WTC11 (cell line): ENCODE measurements around the gene PSMB2. TPM values are rescaled to one million over a fixed set of nuclear protein-coding genes. Genes with fewer than 3 reads are reported as not detected.

Source experiments
- CBFB ChIP-seq: sonication (generic); formaldehyde crosslinking; IDR thresholded peaks from 2 replicates; pipeline ENCODE4 v1.8.1; 2022; ENCODE audit warnings: mild to moderate bottlenecking, low read depth, missing genetic modification reagents
- ELF4 ChIP-seq: sonication (generic); formaldehyde crosslinking; IDR thresholded peaks from 2 replicates; pipeline ENCODE4 v1.8.1; 2022; ENCODE audit warnings: low read depth, mild to moderate bottlenecking, moderate library complexity, missing genetic modification reagents
- EMX1 ChIP-seq: fragments of 250-450 bp; sonication (Bioruptor Pico); IDR thresholded peaks from 2 replicates; pipeline ENCODE4 v1.8.0; 2021; ENCODE audit warnings: mild to moderate bottlenecking
- ESRRA ChIP-seq: sonication (generic); formaldehyde crosslinking; IDR thresholded peaks from 2 replicates; pipeline ENCODE4 v1.8.1; 2022; ENCODE audit warnings: mild to moderate bottlenecking, missing genetic modification reagents, borderline replicate concordance
- ETV6 ChIP-seq: sonication (generic); formaldehyde crosslinking; IDR thresholded peaks from 2 replicates; pipeline ENCODE4 v1.8.1; 2022; ENCODE audit warnings: mild to moderate bottlenecking, missing genetic modification reagents
- GTF2I ChIP-seq: fragments of 250-450 bp; sonication (Bioruptor Pico); conservative IDR thresholded peaks from 2 replicates; pipeline ENCODE4 v1.4.0; 2021; ENCODE audit warnings: mild to moderate bottlenecking
- HMGA2 ChIP-seq: fragments of 250-450 bp; sonication (Bioruptor Pico); IDR thresholded peaks from 2 replicates; pipeline ENCODE4 v1.4.0; 2021; ENCODE audit warnings: mild to moderate bottlenecking, moderate library complexity
- MXD4 ChIP-seq: fragments of 250-450 bp; sonication (Bioruptor Pico); IDR thresholded peaks from 2 replicates; pipeline ENCODE4 v1.8.0; 2021; ENCODE audit warnings: mild to moderate bottlenecking, moderate library complexity, borderline replicate concordance
- NFATC4 ChIP-seq: fragments of 250-450 bp; sonication (Bioruptor Pico); IDR thresholded peaks from 2 replicates; pipeline ENCODE4 v1.9.0; 2021; ENCODE audit warnings: mild to moderate bottlenecking
- NFE2L1 ChIP-seq: sonication (generic); formaldehyde crosslinking; IDR thresholded peaks from 2 replicates; pipeline ENCODE4 v1.8.1; 2023; ENCODE audit warnings: missing genetic modification reagents
- OVOL2 ChIP-seq: fragments of 250-450 bp; sonication (Bioruptor Pico); IDR thresholded peaks from 2 replicates; pipeline ENCODE4 v1.9.0; 2021; ENCODE audit warnings: mild to moderate bottlenecking, borderline replicate concordance
- SOX15 ChIP-seq: fragments of 250-450 bp; sonication (Bioruptor Pico); IDR thresholded peaks from 2 replicates; pipeline ENCODE4 v1.9.0; 2021; ENCODE audit warnings: mild to moderate bottlenecking
- SP1 ChIP-seq: sonication (generic); formaldehyde crosslinking; conservative IDR thresholded peaks from 2 replicates; pipeline ENCODE4 v1.8.1; 2022; ENCODE audit warnings: missing genetic modification reagents
- TCF7 ChIP-seq: sonication (generic); formaldehyde crosslinking; IDR thresholded peaks from 2 replicates; pipeline ENCODE4 v1.8.0; 2022; ENCODE audit warnings: mild to moderate bottlenecking, low read depth, missing genetic modification reagents, moderate library complexity
- TEAD1 ChIP-seq: sonication (generic); formaldehyde crosslinking; IDR thresholded peaks from 2 replicates; pipeline ENCODE4 v1.8.0; 2022; ENCODE audit warnings: mild to moderate bottlenecking, missing genetic modification reagents
- TEAD4 ChIP-seq: sonication (generic); formaldehyde crosslinking; IDR thresholded peaks from 2 replicates; pipeline ENCODE4 v1.8.0; 2022; ENCODE audit warnings: mild to moderate bottlenecking, missing genetic modification reagents
- ZNF121 ChIP-seq: sonication (generic); formaldehyde crosslinking; IDR thresholded peaks from 2 replicates; pipeline ENCODE4 v1.8.0; 2023; ENCODE audit warnings: missing genetic modification reagents
- ZNF396 ChIP-seq: fragments of 250-450 bp; sonication (Bioruptor Pico); IDR thresholded peaks from 2 replicates; pipeline ENCODE4 v1.8.0; 2021; ENCODE audit warnings: mild to moderate bottlenecking, moderate library complexity, borderline replicate concordance
- ZNF416 ChIP-seq: fragments of 250-450 bp; sonication (Bioruptor Pico); IDR thresholded peaks from 2 replicates; pipeline ENCODE4 v1.9.0; 2021; ENCODE audit warnings: mild to moderate bottlenecking, inconsistent platforms
- total RNA-seq: library from RNA; stranded (reverse); gene quantifications from 3 replicates; pipeline ENCODE4 v1.2.3, GENCODE V29; 2021
- TF ChIP-seq, protein P1 (sequence below): sonication (generic); formaldehyde crosslinking; IDR thresholded peaks from 2 replicates; pipeline ENCODE4 v1.8.0; 2023; ENCODE audit warnings: mild to moderate bottlenecking, missing genetic modification reagents
- TF ChIP-seq, protein P2 (sequence below): fragments of 200-600 bp; IDR thresholded peaks from 2 replicates; pipeline ENCODE4 v1.8.0; 2022; ENCODE audit warnings: antibody characterized with exemption
- TF ChIP-seq, protein P3 (sequence below): sonication (generic); formaldehyde crosslinking; IDR thresholded peaks from 2 replicates; pipeline ENCODE4 v1.8.0; 2022; ENCODE audit warnings: mild to moderate bottlenecking, missing genetic modification reagents
- TF ChIP-seq, protein P4 (sequence below): sonication (generic); formaldehyde crosslinking; IDR thresholded peaks from 2 replicates; pipeline ENCODE4 v1.8.1; 2022; ENCODE audit warnings: mild to moderate bottlenecking, moderate library complexity, missing genetic modification reagents
- TF ChIP-seq, protein P5 (sequence below): sonication (generic); formaldehyde crosslinking; IDR thresholded peaks from 2 replicates; pipeline ENCODE4 v1.8.0; 2022; ENCODE audit warnings: missing genetic modification reagents
- TF ChIP-seq, protein P6 (sequence below): sonication (generic); formaldehyde crosslinking; IDR thresholded peaks from 2 replicates; pipeline ENCODE4 v1.8.0; 2022; ENCODE audit warnings: mild to moderate bottlenecking, missing genetic modification reagents
- TF ChIP-seq, protein P7 (sequence below): sonication (generic); formaldehyde crosslinking; conservative IDR thresholded peaks from 2 replicates; pipeline ENCODE4 v1.8.1; 2022; ENCODE audit warnings: mild to moderate bottlenecking, missing genetic modification reagents
- TF ChIP-seq, protein P8 (sequence below): sonication (generic); formaldehyde crosslinking; IDR thresholded peaks from 2 replicates; pipeline ENCODE4 v1.8.0; 2023; ENCODE audit warnings: missing genetic modification reagents

The PSMB2 gene
- total RNA-seq, 1 experiment from 2014 or later, result 76.7 TPM

DNA sequence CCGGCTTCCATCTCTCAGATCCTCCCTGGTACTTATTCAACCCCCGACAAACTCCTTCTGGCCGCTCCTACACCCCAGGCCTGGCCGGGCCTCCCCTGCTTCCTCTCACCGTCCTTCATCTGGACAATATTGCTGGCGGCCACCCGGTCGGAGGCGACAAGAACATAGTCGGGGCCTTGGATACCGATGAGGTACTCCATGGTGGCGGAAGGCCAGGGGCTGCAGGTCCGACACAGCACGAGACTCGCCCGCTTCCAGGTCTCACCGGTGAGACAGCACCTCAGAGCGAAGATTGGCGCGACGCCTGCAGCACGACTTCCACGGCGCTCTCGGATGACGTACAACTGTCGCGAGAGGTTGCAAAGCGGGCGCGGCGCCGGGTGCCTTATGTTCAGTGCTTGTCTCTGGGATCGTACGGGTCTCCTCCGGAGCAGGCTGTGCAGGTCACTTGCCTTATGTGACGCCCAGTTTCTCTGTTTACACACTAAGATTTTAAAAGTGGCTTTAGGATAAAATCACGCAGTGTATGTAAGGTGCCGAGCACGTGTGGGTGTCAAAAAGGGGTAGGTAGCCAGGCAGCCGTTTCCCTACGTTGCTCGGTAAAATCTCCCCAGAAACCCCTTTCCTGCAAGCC lies at the start of gene PSMB2 (continued):
- TF ChIP-seq, protein P1, sequence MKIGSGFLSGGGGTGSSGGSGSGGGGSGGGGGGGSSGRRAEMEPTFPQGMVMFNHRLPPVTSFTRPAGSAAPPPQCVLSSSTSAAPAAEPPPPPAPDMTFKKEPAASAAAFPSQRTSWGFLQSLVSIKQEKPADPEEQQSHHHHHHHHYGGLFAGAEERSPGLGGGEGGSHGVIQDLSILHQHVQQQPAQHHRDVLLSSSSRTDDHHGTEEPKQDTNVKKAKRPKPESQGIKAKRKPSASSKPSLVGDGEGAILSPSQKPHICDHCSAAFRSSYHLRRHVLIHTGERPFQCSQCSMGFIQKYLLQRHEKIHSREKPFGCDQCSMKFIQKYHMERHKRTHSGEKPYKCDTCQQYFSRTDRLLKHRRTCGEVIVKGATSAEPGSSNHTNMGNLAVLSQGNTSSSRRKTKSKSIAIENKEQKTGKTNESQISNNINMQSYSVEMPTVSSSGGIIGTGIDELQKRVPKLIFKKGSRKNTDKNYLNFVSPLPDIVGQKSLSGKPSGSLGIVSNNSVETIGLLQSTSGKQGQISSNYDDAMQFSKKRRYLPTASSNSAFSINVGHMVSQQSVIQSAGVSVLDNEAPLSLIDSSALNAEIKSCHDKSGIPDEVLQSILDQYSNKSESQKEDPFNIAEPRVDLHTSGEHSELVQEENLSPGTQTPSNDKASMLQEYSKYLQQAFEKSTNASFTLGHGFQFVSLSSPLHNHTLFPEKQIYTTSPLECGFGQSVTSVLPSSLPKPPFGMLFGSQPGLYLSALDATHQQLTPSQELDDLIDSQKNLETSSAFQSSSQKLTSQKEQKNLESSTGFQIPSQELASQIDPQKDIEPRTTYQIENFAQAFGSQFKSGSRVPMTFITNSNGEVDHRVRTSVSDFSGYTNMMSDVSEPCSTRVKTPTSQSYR (CRISPR knock-in tag), result no peak
- TF ChIP-seq, protein P2, sequence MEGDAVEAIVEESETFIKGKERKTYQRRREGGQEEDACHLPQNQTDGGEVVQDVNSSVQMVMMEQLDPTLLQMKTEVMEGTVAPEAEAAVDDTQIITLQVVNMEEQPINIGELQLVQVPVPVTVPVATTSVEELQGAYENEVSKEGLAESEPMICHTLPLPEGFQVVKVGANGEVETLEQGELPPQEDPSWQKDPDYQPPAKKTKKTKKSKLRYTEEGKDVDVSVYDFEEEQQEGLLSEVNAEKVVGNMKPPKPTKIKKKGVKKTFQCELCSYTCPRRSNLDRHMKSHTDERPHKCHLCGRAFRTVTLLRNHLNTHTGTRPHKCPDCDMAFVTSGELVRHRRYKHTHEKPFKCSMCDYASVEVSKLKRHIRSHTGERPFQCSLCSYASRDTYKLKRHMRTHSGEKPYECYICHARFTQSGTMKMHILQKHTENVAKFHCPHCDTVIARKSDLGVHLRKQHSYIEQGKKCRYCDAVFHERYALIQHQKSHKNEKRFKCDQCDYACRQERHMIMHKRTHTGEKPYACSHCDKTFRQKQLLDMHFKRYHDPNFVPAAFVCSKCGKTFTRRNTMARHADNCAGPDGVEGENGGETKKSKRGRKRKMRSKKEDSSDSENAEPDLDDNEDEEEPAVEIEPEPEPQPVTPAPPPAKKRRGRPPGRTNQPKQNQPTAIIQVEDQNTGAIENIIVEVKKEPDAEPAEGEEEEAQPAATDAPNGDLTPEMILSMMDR, result no peak
- TF ChIP-seq ETV6 (CRISPR knock-in tag), result peak; percentile 85
- no peak for TF ChIP-seq ZNF121 (CRISPR knock-in tag)
- no peak for TF ChIP-seq EMX1
- peak; percentile 82; the same call in 1 of the 2 replicates for TF ChIP-seq TCF7 (CRISPR knock-in tag)
- TF ChIP-seq, protein P3, sequence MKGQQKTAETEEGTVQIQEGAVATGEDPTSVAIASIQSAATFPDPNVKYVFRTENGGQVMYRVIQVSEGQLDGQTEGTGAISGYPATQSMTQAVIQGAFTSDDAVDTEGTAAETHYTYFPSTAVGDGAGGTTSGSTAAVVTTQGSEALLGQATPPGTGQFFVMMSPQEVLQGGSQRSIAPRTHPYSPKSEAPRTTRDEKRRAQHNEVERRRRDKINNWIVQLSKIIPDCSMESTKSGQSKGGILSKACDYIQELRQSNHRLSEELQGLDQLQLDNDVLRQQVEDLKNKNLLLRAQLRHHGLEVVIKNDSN (CRISPR knock-in tag), result peak; percentile 65; the same call in 1 of the 2 replicates
- TF ChIP-seq, protein P4, sequence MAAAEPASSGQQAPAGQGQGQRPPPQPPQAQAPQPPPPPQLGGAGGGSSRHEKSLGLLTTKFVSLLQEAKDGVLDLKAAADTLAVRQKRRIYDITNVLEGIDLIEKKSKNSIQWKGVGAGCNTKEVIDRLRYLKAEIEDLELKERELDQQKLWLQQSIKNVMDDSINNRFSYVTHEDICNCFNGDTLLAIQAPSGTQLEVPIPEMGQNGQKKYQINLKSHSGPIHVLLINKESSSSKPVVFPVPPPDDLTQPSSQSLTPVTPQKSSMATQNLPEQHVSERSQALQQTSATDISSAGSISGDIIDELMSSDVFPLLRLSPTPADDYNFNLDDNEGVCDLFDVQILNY (CRISPR knock-in tag), result peak; percentile 87
- TF ChIP-seq, protein P5, sequence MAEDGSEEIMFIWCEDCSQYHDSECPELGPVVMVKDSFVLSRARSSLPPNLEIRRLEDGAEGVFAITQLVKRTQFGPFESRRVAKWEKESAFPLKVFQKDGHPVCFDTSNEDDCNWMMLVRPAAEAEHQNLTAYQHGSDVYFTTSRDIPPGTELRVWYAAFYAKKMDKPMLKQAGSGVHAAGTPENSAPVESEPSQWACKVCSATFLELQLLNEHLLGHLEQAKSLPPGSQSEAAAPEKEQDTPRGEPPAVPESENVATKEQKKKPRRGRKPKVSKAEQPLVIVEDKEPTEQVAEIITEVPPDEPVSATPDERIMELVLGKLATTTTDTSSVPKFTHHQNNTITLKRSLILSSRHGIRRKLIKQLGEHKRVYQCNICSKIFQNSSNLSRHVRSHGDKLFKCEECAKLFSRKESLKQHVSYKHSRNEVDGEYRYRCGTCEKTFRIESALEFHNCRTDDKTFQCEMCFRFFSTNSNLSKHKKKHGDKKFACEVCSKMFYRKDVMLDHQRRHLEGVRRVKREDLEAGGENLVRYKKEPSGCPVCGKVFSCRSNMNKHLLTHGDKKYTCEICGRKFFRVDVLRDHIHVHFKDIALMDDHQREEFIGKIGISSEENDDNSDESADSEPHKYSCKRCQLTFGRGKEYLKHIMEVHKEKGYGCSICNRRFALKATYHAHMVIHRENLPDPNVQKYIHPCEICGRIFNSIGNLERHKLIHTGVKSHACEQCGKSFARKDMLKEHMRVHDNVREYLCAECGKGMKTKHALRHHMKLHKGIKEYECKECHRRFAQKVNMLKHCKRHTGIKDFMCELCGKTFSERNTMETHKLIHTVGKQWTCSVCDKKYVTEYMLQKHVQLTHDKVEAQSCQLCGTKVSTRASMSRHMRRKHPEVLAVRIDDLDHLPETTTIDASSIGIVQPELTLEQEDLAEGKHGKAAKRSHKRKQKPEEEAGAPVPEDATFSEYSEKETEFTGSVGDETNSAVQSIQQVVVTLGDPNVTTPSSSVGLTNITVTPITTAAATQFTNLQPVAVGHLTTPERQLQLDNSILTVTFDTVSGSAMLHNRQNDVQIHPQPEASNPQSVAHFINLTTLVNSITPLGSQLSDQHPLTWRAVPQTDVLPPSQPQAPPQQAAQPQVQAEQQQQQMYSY (CRISPR knock-in tag), result no peak
- no peak for TF ChIP-seq TEAD4 (CRISPR knock-in tag)
- TF ChIP-seq, protein P6, sequence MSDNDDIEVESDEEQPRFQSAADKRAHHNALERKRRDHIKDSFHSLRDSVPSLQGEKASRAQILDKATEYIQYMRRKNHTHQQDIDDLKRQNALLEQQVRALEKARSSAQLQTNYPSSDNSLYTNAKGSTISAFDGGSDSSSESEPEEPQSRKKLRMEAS (CRISPR knock-in tag), result peak; percentile 91
- TF ChIP-seq, protein P7, sequence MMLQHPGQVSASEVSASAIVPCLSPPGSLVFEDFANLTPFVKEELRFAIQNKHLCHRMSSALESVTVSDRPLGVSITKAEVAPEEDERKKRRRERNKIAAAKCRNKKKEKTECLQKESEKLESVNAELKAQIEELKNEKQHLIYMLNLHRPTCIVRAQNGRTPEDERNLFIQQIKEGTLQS (CRISPR knock-in tag), result no peak
- TF ChIP-seq SOX15 (CRISPR knock-in tag), result no peak
- no peak for TF ChIP-seq OVOL2 (CRISPR knock-in tag)
- TF ChIP-seq ZNF396 (CRISPR knock-in tag), result no peak
- no peak for TF ChIP-seq NFATC4
- no peak for TF ChIP-seq GTF2I
- TF ChIP-seq SP1, result peak; percentile 91
- no peak for TF ChIP-seq CBFB (CRISPR knock-in tag)
- peak; percentile 90 for TF ChIP-seq TEAD1
- TF ChIP-seq HMGA2 (CRISPR knock-in tag), result no peak
- TF ChIP-seq, protein P8, sequence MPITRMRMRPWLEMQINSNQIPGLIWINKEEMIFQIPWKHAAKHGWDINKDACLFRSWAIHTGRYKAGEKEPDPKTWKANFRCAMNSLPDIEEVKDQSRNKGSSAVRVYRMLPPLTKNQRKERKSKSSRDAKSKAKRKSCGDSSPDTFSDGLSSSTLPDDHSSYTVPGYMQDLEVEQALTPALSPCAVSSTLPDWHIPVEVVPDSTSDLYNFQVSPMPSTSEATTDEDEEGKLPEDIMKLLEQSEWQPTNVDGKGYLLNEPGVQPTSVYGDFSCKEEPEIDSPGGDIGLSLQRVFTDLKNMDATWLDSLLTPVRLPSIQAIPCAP (CRISPR knock-in tag), result peak; percentile 81; the same call in 1 of the 2 replicates
- no peak for TF ChIP-seq ESRRA (CRISPR knock-in tag)
- no peak for TF ChIP-seq MXD4 (CRISPR knock-in tag)
- no peak for TF ChIP-seq ELF4
- peak; percentile 96 for TF ChIP-seq NFE2L1 (CRISPR knock-in tag)
- no peak for TF ChIP-seq ZNF416
